GM21825 (cell line): Measurements from ENCODE around the gene RCAN1.
"Not testable (repeated sequence)": the region's sequence is repeated elsewhere in the genome, so short reads cannot be mapped to it uniquely, and the experiment has no call there.

Source experiments
- ATAC-seq: cut with Tn5 transposase; IDR thresholded peaks from one replicate; pipeline ENCODE4 v1.9.1; 2021; ENCODE audit warnings: mild to moderate bottlenecking, moderate library complexity; ENCODE audit not compliant: unreplicated experiment

RCAN1 gene

DNA sequence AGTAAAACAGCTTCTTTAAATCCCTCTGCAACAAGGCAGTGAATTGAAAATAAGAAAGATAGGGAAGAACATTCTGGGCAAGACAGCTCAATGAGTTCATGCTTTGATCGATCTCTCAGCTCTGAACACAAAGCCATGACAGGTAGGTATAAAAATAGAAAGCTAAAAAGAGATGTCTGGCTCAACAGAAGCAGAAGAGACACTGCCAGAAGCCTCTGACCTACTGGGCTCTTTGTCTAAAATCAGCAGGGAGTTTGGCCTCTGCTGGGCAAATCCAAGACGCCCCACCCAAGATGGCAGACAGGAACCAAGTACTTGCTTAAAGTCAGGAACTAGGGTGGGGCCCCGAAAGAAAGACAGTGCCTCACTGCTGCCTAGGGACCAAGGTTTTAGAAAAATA lies 147.6 kb downstream of the RCAN1 start:
- not testable (repeated sequence) for ATAC-seq
